Measurements from ENCODE around the gene HLCS.

DNA sequence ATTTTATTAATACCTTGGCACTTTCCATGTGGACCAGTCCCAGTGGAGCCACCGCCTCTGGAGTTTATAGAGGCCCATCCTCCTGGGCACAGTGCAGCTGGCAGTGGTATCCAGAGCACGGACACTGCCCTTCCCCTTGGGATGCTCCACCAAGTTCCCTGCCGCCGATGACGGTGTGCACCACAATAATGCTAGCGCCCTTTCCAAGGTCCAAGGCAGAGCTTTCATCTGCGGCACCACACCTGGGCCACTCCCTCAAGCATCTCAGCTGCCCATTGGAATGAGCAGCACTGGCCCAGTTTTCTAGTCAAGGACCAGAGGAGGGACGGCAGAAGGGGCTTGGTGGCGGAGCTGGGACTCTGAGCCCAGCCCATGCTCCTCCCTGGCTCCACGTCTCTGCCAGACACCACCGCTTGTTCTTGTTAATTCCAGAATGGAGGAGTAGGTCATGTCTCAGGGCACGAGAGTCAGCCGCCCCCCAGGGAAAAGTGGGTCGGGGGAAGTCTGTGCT lies 243.0 kb downstream of the HLCS start:
- TF ChIP-seq TAF1 (IDR thresholded peaks at IDR 0.05; ENCODE audit: borderline replicate concordance, low read depth, low read length) = no peak
- TF ChIP-seq POLR2A (IDR thresholded peaks at IDR 0.05; ENCODE audit: low read depth, low read length) = no peak

All from GM12892 (cell line).